Glomerular endothelial cell (primary cell): ENCODE measurements around the gene ABCC1. TPM values are rescaled to one million over a fixed set of nuclear protein-coding genes. Genes with fewer than 3 reads are reported as not detected.
"Not testable (repeated sequence)": the region's sequence is repeated elsewhere in the genome, so short reads cannot be mapped to it uniquely, and the experiment has no call there.

Experiments
- DNase-seq: peaks from one replicate; pipeline ENCODE4 v3.0.0-alpha.2; 2011; ENCODE audit warnings: low read depth, low spot score; ENCODE audit errors: extremely low read depth
- total RNA-seq: library from RNA; depleted of rRNA; stranded (reverse); fragments of >200 nt; gene quantifications from 2 replicates; pipeline ENCODE4 v1.2.3, GENCODE V29; 2015

ABCC1 gene
- total RNA-seq, 1 donor from 2014 or later: 77.9 TPM

DNA sequence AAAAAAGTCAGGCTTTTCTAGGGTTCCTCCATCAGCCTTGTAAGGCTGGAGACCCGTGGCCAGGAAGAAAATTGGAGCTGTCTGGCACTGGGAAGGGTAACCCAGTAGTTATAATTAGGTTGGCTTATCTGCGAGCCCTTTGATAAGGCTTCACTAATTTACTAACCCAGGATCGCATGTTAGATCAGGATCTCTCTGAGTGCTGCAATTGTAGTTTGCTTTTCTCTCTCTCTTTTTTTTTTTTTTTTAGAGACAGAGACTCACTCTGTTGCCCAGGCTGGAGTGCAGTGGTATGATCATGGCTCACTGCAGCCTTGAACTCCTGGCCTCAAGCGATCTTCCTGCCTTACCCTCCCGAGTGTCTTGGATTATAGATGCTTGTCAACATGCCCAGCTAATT is 17.0 kb downstream of the ABCC1 start:
- DNase-seq: no peak

DNA sequence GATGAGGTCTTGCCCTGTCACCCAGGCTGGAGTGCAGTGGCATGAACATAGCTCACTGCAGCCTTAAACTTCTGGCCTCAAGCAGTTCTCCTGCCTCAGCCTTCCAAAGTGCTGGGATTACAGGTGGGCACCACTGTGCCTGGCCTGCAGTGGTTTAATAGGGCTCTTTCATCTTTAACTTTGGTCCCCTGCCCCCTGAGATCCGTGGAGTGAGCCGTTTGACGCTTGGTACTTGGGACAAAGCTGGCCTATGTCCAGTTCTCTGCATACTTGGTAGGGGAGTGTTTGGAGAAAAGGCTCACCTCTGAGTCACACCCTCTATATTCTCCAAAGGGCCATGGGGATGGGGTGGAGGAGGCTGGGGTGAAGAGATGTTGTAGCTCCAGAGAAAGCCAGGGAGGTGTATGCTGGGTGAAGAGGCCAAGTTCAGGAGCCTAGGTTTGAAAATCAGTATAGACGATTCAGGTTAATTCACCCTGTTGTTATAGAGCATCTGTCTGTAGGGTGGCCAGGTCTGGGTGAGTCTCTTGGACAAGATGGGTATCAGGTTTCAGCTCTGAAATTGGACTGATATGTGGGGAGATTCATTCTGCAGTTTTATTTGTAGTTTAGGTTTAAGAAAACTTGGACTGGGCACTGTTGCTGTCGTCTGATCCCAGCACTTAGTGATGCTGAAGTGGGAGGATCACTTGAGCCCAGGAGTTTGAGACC is 17.6 kb downstream of the ABCC1 start:
- DNase-seq: no peak

DNA sequence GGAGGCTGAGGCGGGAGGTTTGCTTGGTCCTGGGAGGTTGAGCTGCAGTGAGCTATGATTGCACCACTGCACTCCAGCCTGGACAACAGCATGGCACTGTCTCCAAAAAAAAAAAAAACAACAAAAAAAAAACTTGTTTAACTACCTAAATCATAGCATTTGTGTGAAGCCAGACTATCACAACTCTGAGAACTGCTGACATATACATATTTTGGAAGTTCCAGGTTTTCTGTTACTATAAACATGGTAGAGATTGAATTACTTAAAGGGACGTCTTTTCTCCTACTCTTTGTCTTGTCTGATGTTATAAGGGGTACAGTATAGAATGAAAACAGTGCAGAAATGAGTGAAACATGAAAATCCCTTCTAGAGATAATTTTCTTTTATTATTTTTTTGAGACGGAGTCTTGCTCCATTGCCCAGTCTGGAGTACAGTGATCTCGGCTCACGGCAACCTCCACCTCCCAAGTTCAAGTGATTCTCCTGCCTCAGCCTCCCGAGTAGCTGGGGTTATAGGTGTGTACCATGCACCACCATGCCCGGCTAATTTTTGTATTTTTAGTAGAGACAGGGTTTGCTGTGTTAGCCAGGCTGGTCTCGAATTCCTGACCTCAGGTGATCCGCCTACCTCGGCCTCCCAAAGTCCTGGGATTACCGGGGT is 18.4 kb downstream of the ABCC1 start:
- no peak for DNase-seq

DNA sequence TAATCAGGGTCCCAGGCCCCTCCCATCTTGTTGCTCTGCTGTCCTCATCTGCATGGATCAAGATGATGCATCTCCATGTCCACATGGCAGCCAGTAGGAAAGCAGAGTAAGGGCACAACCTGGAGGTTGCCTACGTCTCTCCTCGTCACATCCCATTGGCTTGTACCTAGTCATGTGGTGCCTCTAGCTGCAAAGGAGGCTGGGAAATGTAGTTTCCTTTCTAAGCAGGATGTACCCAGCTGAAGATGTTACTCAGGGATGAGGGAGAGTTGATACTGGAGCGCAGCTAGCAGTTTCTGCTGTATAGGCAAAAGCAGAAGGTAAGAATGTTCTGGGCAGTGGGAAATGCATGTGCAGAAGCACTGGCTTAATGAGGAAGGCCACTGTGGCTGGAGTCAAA is 20.8 kb downstream of the ABCC1 start:
- no peak for DNase-seq

DNA sequence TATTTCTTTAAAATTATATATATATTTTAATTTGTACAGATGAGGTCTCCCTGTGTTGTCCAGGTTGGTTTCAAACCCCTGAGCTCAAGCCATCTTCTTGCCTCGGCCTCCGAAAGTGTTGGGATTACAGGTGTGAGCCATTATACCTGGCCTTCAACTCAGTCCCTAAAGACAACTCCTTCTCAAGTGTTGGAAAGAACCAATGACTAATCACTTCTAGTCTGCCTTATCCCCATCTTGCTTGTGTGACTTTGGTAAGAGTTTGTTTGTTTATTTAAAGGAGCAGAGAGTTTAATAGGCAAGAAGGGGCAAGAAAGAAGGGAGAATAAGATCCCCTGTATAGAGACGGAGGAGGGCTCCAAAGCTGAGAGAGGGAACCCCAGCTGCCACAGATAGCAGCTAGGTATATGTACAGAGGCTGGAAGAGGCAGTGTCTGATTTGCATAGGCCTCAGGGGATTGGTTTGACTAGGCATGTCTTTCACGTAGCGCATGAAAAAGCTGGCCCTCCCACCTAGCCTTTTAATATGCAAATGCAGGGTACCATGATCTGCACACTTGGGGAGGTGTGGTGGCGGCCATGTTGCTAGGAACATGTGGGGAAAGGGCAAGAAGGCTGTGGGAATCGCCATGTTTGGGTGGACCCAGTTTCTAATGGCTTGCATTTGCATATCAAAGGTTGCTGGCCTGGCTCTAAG is 21.5 kb downstream of the ABCC1 start:
- no peak for DNase-seq

DNA sequence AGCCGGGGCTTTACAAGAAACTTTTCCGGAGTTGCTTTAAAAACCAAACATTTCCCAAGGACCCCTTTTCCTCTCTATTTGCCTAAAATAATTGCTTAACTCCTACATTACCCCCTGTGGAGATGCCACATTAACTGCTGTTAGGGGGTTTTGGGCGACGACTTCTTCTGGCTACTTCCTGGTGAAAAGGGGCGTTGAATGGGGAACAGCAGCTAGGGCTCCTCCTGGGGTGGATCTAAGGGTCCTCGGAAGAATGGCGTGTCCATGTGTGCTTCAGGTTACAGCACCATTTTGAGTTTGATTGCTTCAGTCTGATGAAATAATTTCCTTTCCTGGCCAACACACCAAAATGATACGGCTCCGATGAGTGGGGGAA is 22.0 kb downstream of the ABCC1 start:
- no peak for DNase-seq

DNA sequence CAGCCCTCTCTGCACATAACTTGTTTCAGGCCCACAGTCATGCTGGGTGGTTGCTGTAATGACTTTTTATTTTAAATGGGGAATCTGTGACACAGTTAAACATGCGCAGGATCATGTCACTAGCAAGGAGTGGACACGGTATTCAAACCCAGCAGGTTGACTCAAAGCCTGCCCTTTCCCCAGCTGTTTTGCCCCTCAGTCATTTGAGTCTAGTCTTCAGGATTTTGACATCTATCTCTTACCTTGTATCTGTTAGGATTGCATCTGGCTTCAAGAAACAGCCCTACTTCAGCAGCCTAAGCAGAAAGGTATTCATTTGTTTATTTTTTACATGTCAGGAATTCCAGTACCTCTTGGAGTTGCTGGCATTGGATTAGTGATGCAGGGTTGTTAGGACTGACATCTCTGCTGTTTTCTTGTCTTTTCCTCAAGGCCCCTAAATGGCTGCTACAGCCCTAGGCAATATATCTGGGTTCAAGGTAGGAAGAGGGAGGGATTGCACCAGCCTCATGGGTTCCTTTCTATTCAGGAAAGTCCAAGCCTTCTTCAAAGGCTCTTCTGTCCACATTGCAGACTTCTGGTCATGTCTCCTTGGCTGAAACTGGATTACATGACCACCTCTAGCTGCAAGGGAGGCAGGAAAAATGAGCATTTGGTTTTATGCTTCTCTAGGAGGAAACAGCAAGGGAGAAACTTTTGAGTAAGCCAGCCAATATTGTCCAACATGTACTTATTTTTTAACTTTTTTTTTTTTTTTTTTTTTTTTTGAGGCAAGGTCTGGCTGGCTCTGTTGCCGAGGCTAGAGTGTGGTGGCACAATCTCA is 22.8 kb downstream of the ABCC1 start:
- DNase-seq: no peak

DNA sequence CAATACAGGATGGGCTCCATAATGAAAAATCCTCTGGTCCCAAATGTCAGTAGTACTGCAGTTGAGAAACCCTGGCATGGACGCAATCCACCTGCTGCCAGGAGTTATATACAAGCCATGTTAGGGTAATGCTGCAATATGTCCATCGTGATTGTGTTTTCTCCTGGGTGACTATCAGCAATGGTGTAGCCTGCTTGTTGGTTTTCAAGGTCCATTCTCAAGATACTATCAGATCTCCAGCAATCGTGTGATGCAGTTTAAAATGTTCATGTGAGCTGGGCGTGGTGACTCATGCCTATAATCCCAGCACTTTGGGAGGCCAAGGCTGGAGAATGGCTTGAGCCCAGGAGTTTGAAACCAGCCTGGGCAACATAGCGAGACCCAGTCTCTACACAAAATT is 24.0 kb downstream of the ABCC1 start:
- no peak for DNase-seq

DNA sequence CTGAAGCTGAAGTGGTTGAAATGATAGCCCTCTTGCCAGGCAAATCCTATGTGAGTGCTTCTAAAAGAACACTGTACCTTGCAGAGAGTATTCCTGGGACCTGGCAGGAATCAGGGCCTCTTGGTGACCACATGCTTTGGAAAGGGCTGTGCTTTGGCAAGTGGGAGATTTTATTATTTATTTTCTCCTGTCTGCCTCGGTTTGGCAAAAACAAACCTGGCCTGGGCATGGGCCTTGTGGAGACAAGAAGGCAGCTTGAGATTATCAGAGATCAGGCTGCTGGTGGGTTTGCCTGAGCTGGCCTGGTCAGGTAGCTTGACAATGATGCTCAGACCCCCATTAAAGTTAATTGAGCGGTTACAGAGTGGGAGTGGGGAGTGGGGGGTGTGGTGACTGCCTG is 24.6 kb downstream of the ABCC1 start:
- DNase-seq: no peak

DNA sequence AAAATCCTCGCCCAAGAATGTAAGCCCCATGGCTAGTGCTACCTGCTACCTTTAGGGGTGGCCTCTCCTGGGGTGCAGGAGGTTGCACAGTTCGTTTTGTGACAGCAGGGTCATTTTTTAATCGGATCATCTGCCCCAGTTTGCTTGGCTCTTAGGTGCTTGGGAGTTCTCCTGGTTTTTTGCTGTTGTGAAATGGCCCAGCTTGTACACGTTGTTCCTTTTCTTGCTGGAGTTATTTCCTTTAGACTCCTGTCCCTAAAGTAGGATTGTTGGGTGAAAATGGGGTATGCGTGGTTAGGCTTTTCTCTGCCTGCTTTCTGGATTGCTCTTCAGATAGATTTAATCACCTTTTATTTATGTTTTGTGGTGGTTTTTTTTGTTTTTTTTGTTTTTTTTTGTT is 25.8 kb downstream of the ABCC1 start:
- DNase-seq: no peak

DNA sequence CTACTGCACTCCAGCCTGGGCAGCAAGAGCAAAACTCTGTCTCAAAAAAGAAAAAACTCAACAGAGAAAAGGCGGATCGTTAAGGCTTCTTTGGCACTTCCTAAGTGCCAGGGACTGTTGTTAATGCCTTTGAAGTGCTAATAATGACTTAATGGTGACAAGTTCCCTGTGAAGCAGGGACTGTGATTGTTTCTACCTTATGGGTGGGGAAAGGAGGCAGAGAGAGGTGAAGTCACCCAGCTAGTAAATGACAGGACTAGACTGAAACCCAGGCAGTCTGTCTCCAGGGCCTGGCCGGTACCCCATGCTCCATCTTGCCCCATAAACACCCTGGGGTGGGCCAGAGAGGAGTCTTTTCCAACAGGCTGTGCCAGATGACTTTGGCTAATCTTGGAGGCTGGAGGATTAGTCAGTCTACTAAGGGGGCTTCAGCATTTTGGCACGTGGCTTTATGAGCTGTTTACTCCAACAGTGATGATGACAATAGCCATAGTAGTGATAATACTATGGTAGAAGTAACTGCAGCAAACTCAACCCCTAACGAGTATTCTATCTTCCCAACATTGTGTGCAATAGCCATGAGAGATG is 26.9 kb downstream of the ABCC1 start:
- DNase-seq: no peak

DNA sequence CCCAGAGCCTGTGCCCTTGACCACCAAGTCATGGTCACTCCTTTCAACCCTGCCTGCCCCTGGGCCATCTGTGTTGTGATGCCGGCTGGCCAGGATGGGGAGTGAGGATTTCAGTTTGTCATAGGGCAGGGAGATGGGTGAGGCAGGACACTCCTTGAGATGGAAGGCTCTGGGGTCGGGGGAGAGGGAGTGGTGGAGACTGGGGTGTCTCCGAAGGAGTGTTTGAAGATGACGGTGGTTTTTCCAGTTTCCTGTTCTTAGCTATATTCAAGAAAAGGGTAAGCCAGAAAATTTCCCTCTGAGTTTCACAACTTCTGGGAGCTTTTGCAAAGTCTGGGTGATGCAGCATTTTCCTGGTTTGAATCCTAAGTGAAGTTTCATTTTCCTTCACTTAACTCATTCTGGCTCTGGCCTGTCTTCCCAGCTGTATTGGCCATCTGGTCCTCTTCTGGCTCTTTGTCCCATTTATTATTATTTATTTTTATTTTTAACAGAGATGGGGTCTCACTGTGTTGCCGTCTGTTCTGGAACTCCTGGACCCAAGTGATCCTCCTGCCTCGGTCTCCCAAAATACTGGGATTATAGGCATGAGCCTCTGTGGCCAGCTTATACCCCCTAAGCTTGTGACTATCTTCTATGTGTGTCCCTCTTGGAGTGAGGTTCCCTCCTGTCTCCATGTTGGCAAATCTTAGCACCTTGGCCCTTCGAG is 27.7 kb downstream of the ABCC1 start:
- no peak for DNase-seq

DNA sequence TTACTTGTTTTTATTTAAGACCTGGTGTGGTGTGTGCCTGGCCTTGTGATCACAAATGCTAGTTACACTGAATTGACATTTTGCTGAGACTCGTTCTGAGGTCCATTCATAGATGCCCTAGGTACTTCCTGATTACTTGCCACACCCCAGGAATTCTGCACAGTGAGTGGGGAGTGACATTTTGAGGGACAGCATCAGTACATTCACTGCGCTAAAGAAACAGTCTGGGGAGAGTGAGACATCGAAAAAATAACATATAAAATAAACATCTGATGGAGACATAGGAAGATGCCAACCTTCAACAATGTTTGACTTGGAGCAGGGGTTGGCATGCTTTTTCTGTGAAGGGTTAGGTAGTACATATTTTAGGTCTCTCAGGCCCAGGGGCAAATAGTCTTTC is 30.4 kb downstream of the ABCC1 start:
- no peak for DNase-seq

DNA sequence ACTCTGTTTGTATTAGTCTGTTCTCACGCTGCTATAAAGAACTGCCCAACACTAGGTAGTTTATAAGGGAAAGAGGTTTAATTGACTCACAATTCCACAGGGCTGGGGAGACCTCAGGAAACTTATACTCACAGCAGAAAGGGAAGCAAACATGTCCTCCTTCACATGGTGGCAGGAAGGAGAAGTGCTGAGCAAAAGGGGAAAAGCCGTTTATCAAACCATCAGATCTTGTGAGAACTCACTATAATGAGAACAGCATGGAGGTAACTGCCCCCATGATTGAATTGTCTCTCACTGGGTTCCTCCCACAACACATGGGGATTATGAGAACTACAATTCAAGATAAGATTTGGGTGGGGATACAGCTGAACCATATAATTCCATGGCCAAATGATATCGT is 30.9 kb downstream of the ABCC1 start:
- no peak for DNase-seq

DNA sequence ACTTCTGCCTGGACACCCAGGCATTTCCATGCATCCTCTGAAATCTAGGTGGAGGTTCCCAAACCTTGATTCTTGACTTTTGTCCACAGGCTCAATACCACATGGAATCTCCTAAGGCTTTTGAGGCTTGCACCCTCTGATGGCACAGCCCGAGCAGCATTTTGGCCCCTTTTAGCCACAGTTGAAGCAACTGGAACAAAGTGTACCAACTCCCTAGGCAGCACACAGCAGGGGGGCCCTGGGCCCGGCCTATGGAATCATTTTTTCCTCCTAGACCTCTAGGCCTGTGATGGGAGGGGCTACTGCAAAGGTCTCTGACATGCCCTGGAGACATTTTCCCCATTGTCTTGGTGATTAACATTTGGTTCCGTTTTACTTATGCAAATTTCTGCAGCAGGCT is 32.0 kb downstream of the ABCC1 start:
- DNase-seq: no peak

DNA sequence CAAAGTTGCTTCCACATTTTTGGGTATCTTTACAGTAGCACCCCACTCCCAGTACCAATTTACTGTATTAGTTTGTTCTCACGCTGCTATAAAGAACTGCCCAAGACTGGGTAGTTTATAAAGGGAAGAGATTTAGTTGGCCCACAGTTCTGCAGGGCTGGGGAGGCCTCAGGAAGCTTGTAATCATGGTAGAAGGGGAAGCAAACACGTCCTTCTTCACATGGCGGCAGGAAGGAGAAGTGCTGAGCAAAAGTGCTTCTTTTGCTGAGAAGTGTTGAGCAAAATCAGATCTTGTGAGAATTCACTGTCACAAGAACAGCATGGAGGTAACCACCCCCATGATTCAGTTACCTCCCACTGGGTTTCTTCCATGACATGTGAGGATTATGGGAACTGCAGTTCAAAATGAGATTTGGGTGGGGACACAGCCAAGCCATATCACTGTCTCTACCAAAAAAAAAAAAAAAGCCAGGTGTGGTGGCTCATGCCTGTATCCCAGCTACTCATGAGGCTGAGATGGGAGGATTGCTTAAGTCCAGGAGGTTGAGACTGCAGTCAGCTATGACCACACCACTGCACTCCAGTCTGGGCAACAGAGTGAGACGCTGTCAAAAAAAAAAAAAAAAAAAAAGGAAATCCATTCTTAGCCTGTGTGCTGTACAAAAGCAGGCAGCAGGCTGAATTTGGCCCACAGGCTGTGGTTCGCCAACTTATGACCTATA is 32.9 kb downstream of the ABCC1 start:
- DNase-seq: not testable (repeated sequence)

DNA sequence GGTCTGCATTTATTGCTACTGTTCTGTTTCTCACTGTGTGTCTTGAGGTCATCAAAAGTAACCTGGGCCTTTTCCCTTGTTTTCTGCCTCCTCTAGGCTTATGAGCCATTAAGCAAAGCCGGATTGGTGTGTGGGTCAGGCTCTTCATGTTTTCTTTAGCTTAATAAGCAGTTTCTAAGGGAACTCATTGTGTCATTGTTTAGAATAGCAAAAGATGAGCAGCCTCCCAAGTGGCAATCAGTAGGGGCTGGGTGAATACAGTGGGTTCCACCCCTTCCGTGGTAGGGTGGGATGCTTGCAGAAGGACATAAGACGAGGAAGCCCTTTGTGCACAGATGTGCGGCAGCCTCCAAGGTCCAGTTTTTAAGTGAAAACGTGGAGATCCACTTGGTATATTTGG is 34.5 kb downstream of the ABCC1 start:
- no peak for DNase-seq

DNA sequence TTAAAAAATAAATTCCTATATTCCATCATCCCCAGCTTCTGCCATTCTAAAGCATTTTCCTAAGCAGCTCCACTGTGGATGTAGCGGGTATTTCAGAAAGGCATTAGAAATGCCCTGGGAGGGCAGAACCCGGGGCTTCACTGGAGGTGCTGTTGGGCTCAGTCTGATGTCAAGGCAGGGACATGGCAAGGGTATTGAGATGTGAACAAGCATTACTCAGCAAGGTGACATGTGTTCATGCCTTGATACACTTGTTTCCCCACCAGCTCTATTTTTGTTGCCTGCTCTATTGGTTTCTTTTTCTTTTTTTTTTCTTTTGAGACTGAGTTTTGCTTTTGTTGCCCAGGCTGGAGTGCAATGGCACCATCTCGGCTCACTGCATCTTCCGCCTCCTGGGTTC is 35.7 kb downstream of the ABCC1 start:
- DNase-seq: no peak

DNA sequence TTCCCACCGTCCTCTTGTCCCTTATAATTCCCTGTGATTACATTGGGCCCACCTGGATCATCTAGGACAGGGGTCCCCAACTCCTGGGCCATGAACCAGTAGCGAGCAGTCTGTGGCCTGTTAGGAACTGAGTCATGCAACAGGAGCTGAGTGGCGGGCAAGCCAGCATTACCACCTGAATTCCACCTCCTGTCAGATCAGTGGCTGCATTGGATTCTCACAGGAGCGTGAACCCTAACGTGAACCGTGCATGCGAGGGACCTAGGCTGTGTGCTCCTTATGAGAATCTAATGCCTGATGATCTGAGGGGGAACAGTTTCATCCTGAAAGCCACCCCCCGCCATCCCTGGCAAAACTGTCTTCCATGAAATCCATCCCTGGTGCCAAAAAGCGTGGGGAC is 36.8 kb downstream of the ABCC1 start:
- DNase-seq: no peak
